HG02981 (cell line): ENCODE measurements around the gene EFCAB6.

Source experiments
- ATAC-seq: cut with Tn5 transposase; IDR thresholded peaks from one replicate; pipeline ENCODE4 v1.9.1; 2021; ENCODE audit warnings: mild to moderate bottlenecking, moderate library complexity; ENCODE audit not compliant: unreplicated experiment

The EFCAB6 gene

GRCh38 chr22:43818981-43819380 lies 6.9 kb upstream of the EFCAB6 start:
- no peak for ATAC-seq

- ATAC-seq: no peak
Observed at GRCh38 chr22:43817402-43817801, 5.3 kb upstream of the EFCAB6 start.

- no peak for ATAC-seq
Observed at GRCh38 chr22:43814264-43814663, 2.2 kb upstream of the EFCAB6 start.

- no peak for ATAC-seq
Observed at GRCh38 chr22:43812890-43813289, 785 bp upstream of the EFCAB6 start.

GRCh38 chr22:43811777-43812148 lies 342 bp downstream of the EFCAB6 start:
- peak; percentile 16 for ATAC-seq

GRCh38 chr22:43802897-43803495 lies 9.1 kb downstream of the EFCAB6 start:
- ATAC-seq: no peak

- no peak for ATAC-seq
Observed at GRCh38 chr22:43800970-43801369, 11.1 kb downstream of the EFCAB6 start.

GRCh38 chr22:43798492-43798891 lies 13.6 kb downstream of the EFCAB6 start:
- ATAC-seq: no peak

GRCh38 chr22:43796567-43796966 lies 15.5 kb downstream of the EFCAB6 start:
- no peak for ATAC-seq

- ATAC-seq: no peak
Observed at GRCh38 chr22:43795320-43795719, 16.8 kb downstream of the EFCAB6 start.

- ATAC-seq: no peak
Observed at GRCh38 chr22:43792905-43793304, 19.2 kb downstream of the EFCAB6 start.

GRCh38 chr22:43789452-43789851 lies 22.7 kb downstream of the EFCAB6 start:
- no peak for ATAC-seq

- ATAC-seq: no peak
Observed at GRCh38 chr22:43783777-43784176, 28.3 kb downstream of the EFCAB6 start.

- no peak for ATAC-seq
Observed at GRCh38 chr22:43782448-43782847, 29.7 kb downstream of the EFCAB6 start.

GRCh38 chr22:43777286-43777685 lies 34.8 kb downstream of the EFCAB6 start:
- no peak for ATAC-seq

- ATAC-seq: no peak
Observed at GRCh38 chr22:43776081-43776670, 35.9 kb downstream of the EFCAB6 start.

- no peak for ATAC-seq
Observed at GRCh38 chr22:43774318-43774915, 37.7 kb downstream of the EFCAB6 start.

- no peak for ATAC-seq
Observed at GRCh38 chr22:43772831-43773230, 39.3 kb downstream of the EFCAB6 start.

GRCh38 chr22:43755452-43755851 lies 56.7 kb downstream of the EFCAB6 start:
- no peak for ATAC-seq

- ATAC-seq: no peak
Observed at GRCh38 chr22:43755011-43755410, 57.1 kb downstream of the EFCAB6 start.

GRCh38 chr22:43754176-43754575 lies 57.9 kb downstream of the EFCAB6 start:
- ATAC-seq: no peak

GRCh38 chr22:43753688-43754087 lies 58.4 kb downstream of the EFCAB6 start:
- ATAC-seq: no peak

GRCh38 chr22:43750751-43751150 lies 61.4 kb downstream of the EFCAB6 start:
- peak; percentile 57 for ATAC-seq
